DMS114 treated with DMSO at 0.1 percent for 48 hours (cell line): ENCODE measurements around the gene RILPL2.
A peak's percentile ranks its signal among the peaks of the same experiment; 100 is the strongest.
"Not testable (repeated sequence)": the region's sequence is repeated elsewhere in the genome, so short reads cannot be mapped to it uniquely, and the experiment has no call there.

ENCODE experiments used
- DNase-seq: peaks from one replicate; lab custom pipeline; 2025; ENCODE audit not compliant: unreplicated experiment; lab: John Stamatoyannopoulos, UW

RILPL2 gene

GRCh38 chr12:123436017-123436964 is at the start of gene RILPL2:
RILPL2 (minus strand) TSS chr12:123436684; CDS start chr12:123436420, 264 bp downstream.
- peak; percentile 62 for DNase-seq

GRCh38 chr12:123485756-123486155 is 49.3 kb upstream of the RILPL2 start:
- no peak for DNase-seq

DNA sequence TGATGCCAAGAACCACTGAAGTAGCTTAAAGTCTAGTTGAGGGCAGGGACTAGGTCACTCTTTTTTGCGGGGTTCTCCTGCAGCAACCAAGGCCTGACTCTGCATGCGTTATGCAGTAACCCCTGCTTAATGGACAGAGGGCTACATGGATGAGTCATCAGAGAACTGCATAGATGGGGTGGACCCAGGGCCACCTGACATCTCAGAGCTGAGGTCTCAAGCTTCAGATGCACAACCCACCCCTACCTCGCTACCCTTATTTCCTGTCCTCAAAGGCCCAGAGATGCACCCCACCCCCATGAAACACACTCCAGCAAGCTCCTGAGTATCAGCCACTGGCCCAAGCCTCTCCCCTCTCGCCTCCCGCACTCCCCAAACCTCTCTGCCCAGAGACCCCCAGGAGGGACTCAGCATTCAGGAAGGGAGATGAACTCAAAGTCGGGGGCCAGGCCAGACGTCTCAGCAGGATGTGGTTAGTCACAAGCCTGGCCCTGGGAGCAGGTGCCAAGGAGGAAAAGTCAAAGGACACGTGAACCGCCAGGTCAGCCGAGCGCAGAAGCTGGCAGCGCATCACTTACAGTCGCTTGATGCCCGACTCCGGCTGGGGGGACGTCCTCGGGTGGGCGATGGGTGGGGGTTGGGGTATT is 47.2 kb upstream of the RILPL2 start:
- DNase-seq, result no peak

GRCh38 chr12:123482876-123483275 is 46.4 kb upstream of the RILPL2 start:
- DNase-seq, result no peak

- not testable (repeated sequence) for DNase-seq
These were observed 44.8 kb upstream of the RILPL2 start for GRCh38 chr12:123481251-123481650.

DNA sequence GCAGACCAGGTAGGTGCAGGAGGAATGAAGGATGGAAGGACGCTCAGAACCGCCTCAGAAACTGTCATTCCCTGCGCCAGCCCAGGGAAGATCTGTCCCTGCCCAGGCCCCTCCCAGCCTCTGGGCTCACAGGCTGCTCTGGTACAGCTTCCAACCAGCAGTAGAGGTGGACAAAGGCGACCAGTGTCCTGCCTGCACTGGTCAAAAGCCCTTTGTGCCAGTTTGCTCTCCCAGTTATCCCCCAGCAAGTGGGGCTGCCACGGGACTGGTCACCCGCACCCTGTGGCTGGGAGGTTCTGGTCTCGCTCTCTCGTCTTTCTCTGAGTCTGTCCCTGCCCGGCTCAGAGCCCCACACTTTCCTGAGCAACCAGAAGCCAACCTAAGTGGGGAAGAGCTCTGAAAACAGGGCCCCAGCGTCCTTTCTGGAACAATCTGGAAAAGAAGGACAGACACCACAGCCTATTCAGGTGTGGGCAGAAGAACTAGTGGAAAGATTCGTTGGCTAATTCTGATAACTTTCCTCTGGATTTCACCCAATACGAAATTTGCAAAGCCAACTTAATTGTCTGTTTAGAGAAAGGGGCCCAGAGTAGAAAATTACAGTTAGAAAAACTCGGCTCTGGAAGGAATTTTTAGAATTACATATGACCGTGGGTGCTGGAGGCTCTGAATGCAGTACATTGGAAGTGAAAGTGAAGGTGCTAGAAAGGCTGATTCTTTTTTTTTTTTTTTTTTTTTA is 43.1 kb upstream of the RILPL2 start:
- no peak for DNase-seq

- DNase-seq, result no peak
These were observed 42.3 kb upstream of the RILPL2 start for GRCh38 chr12:123478762-123479161.

- DNase-seq, result no peak
These were observed 41.6 kb upstream of the RILPL2 start for GRCh38 chr12:123478069-123478468.

GRCh38 chr12:123475246-123475703 is 38.8 kb upstream of the RILPL2 start:
- no peak for DNase-seq

DNA sequence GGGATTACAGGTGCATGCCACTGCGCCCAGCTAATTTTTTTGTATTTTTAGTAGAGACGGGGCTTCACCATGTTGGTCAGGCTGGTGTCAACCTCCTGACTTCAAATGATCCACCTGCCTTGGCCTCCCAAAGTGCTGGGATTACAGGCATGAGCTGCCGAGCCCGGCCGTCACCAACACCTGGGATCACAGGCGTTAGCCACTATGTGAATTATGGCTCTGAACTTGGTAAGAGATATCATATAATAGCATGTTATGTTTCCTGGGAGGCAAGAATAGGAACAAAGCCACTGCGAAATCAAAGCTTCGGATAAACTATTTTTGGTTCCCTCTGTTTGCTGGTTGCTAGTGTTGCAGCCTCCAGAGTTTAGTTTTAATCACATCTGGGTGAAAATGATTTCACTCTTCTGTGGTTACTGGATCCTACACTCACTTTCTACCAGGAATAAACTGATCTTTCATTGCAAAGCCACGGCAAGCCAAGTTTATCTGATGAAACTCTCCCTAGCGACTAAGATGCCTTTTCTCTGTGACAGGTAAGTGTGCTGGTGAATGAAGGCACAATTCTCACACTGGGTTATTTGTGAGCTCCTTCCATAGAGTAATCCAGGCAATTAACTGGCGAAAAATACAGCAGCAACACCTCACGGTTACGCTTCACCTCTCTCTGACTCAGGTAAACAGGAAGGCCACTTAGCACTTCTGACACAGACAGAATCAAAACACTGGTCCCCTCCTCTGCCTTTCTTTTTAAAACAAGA is 38.2 kb upstream of the RILPL2 start:
- DNase-seq, result no peak

GRCh38 chr12:123472438-123472849 is 36.0 kb upstream of the RILPL2 start:
- DNase-seq, result no peak

DNA sequence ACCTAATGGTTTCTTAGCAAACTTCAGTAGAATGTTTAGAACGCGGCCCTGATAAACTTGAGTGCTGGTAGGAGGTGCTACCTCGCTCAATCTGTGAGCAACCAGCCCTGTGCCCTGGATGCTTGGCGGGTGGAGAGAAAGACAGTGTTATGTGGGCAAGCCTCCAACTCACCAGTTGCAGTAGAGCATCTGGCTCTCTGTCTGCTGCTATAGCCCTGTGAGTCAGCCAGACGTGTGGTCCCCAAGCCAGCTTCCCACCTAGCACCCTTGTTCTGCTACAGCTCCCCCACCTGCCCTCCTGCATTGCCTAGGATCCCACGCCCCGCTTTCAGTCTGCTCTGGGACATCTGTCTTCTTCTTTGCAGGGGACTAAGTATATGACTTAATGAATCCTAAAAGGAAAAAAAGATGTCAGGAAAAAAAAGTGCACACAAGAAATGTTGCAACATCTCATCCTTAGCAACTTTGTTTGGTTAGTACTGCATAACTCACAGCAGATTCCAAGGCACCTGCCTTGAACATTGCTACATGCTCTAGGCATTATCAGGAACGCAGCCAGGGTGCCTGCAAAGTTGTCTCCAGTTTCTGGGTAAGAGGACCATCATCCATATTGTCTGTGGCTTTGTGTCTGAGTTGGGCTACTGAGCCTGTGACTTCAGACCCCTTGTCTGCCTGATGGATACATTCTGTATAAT is 35.0 kb upstream of the RILPL2 start:
- DNase-seq, result no peak

DNA sequence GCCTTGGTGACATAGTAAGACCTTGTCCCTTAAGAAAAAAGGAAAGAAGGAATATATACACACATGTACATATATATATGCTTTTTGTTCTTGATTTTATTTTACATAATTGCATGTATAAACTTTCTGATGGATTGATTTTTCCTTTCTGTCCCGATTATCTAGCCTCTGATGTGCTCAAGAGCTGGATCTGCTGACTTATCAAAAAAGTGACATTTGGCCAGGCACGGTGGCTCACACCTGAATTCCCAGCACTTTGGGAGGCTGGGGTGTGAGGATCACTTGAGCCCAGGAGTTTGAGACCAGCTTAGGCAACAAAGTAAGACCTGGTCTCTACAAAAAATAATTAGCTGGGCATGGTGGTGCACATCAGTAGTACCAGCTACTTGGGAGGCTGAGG is 33.5 kb upstream of the RILPL2 start:
- no peak for DNase-seq

DNA sequence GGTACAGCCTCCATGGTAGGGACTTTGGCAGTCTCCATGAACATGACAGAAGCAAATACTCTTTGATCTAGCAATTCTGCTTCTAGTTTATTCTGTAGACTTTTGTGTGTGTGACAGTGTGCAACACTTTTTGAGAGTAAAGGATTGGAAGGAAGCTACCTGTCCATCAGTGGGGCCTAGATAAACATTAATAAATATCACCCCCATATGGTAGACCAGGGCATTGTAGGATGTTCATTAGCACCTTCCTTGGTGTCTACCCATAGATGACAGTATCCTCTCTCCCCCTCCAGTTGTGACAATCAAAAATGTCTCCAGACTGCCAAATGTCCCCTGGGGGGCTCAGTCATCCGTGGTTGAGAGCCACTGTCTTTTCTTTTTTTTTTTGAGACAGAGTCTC is 32.3 kb upstream of the RILPL2 start:
- no peak for DNase-seq

GRCh38 chr12:123465084-123465483 is 28.6 kb upstream of the RILPL2 start:
- DNase-seq, result no peak

DNA sequence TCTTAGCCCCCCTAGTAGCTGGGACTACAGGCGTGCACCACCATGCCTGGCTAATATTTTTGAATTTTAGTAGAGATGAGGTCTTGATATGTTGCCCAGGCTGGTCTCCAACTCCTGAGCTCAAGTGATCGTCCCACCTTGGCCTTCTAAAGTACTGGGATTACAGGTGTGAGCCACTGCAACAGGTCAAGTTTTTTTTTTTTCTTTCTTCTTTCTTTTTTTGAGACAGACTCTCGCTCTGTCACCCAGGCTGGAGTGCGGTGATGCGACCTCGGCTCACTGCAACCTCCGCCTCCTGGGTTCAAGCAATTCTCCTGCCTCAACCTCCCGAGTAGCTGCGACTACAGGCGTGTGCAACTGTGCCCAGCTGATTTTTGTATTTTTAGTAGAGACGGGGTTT is 26.7 kb upstream of the RILPL2 start:
- DNase-seq, result not testable (repeated sequence)

DNA sequence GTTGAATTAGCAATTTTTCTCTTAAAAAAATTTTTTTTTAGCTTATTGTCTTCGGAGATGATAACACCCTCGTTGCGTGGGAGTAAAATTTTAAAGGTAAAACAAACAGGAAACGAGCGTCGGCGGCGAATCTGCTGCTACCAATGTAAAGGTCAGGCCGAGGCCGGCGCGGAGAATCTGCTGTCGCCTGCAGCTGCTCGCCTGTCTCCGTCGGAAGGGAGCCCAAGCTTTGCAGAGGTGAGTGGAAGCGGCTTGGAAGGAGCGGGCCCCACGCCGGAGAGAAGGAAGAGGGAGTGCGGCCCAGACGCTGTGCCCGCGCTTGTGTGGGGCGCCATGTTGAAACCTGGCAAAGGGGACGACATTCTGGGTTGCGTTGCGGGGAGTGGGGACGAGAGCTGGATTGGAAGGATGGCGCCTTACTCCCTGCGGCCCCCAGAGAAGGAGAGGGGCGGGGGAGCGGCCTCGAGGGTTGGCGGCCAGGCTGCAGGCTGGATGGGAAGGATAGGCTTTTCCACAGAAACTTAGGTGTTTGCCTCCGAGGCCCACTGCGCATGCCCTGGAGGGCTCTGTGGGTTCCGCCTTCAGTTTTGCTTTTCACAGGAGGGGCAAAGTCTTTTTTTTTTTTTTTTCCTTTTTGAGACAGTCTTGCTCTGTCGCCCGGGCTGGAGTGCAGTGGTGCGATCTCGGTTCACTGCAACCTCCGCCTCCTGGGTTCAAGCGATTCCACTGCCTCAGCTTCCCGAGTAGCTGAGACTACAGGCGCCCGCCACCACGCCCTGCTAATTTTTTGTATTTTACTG is 21.7 kb upstream of the RILPL2 start, which contains the start of gene SNRNP35:
TSS of gene SNRNP35 (plus strand) at position 160 of the 800 bp plus-strand sequence. CDS start 7,402 bp downstream, outside the sequence.
- peak; percentile 78 for DNase-seq

GRCh38 chr12:123453165-123453564 is 16.7 kb upstream of the RILPL2 start:
- peak; percentile 27 for DNase-seq

GRCh38 chr12:123452276-123452550 is 15.7 kb upstream of the RILPL2 start:
- DNase-seq, result not testable (repeated sequence)
